Choroid plexus epithelial cell (primary cell): ENCODE results near the gene ZNF226.
"Not testable (repeated sequence)": the region's sequence is repeated elsewhere in the genome, so short reads cannot be mapped to it uniquely, and the experiment has no call there.

Experiments used
- DNase-seq: peaks from one replicate; pipeline ENCODE4 v3.0.0-alpha.2; 2010; ENCODE audit warnings: low read depth
- H3K4me3 ChIP-seq: 2 replicates; pipeline ENCODE4 v1.5.1; 2011; ENCODE audit warnings: low read depth, mild to moderate bottlenecking, control low read depth, low read length, moderate library complexity
- TF ChIP-seq, protein P1 (sequence below): conservative IDR thresholded peaks from 2 replicates; pipeline ENCODE4 v1.5.1; 2011; ENCODE audit warnings: low read depth, mild to moderate bottlenecking, control low read depth, inconsistent platforms, low read length, moderate library complexity

Gene ZNF226

GRCh38 chr19:44164673-44165512 lies at the start of gene ZNF226:
ZNF226 (plus strand) TSS chr19:44165100; CDS start chr19:44170081, 4,981 bp downstream.
- TF ChIP-seq, protein P1, sequence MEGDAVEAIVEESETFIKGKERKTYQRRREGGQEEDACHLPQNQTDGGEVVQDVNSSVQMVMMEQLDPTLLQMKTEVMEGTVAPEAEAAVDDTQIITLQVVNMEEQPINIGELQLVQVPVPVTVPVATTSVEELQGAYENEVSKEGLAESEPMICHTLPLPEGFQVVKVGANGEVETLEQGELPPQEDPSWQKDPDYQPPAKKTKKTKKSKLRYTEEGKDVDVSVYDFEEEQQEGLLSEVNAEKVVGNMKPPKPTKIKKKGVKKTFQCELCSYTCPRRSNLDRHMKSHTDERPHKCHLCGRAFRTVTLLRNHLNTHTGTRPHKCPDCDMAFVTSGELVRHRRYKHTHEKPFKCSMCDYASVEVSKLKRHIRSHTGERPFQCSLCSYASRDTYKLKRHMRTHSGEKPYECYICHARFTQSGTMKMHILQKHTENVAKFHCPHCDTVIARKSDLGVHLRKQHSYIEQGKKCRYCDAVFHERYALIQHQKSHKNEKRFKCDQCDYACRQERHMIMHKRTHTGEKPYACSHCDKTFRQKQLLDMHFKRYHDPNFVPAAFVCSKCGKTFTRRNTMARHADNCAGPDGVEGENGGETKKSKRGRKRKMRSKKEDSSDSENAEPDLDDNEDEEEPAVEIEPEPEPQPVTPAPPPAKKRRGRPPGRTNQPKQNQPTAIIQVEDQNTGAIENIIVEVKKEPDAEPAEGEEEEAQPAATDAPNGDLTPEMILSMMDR, result no peak

DNA sequence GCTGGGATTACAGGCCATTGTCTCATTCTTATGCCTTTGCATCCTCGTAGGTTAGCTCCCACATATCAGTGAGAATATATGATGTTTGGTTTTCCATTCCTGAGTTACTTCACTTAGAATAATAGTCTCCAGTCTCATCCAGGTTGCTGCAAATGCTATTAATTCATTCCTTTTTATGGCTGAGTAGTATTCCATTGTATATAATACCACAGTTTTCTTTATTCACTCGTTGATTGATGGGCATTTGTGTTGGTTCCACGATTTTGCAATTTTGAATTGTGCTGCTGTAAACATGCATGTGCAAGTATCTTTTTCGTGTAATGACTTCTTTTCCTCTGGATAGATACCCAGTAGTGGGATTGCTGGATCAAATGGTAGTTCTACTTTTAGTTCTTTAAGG lies 43.7 kb upstream of the ZNF226 start:
- not testable (repeated sequence) for DNase-seq, H3K4me3 ChIP-seq

More at GRCh38 chr19:44164673-44165512, at the start of gene ZNF226:
- DNase-seq, result peak; percentile 100
- H3K4me3 ChIP-seq, result peak within 1 kb of the TSS; percentile 69

DNA sequence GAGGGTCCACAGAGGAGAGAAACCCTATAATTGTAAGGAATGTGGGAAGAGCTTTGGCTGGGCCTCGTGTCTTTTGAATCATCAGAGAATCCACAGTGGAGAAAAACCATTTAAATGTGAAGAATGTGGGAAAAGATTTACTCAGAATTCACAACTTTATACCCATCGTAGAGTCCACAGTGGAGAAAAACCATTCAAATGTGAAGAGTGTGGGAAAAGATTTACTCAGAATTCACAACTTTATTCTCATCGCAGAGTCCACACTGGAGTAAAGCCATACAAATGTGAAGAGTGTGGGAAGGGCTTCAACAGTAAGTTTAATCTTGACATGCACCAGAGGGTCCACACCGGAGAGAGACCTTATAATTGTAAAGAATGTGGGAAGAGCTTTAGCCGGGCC lies 32.9 kb upstream of the ZNF226 start:
- no peak overlapping the region for H3K4me3 ChIP-seq
- DNase-seq, result no peak
- TF ChIP-seq, protein P1, result no peak

DNA sequence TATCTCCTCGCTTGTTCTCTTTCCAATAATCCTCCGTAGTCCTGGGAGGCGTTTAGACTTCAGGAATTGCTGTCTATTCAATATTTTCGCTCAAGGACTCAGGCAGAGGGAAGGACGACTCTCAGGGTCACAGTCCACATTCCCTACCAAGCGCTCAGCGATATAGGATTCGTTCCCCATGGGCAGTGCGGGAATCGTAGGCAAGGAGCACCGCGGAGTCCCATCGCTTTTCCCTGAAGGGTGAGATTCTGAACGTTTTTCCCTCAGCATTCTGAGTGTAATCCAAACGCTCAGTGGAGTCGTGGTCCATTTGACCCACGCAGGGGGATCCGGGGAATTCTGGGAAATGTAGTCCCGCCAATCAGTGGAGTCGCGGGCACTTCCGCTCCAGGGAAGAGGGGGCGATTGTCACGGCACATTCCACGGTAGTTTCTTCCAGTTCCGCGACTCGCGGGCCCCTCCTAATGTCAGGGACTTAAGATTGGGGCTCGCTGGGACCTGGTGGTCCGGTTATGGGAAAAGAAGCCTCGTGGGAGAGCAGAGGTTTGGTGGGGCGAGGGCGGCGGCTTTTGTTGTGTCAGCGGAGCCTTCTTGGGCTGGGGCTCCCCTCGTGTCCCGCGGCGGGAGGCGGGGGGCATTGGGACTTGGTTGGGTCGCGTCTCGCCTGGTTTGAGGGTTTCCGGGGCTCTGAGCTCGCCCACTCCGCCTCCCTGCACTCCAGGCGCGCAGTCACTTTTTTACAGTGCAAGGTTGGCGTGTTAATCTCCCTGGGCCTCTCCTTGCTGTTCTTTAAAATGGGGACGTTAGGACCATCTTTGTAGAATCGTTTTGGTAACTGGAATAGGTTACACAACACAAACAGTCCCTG lies 23.5 kb upstream of the ZNF226 start, which contains the start of gene ZNF234:
Gene ZNF234, plus strand, starts transcription at position 364 of the 868 bp plus-strand sequence. CDS start 3,079 bp downstream, outside the sequence.
- TF ChIP-seq, protein P1, result no peak
- H3K4me3 ChIP-seq, result peak within 1 kb of the TSS; percentile 90
- peak; percentile 82 for DNase-seq

DNA sequence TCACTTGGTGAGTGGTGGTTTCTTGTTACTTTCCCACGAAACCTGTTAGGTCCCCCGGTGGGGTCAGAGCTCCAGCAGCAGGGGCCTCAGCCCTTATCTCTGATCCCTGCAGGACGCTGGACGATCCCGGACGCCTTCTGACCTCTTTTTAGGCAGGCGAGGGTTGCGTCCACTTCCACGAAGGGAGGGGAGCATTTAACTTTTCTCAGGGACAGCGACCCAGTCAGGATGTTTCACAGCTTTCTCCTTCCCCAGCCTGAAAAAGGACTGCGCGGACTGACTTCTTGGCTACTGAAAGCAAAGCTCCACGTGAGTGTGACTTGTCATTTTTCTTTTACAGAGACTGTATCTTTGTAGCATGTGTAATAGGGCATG lies 22.9 kb upstream of the ZNF226 start:
- TF ChIP-seq, protein P1, result no peak
- peak; percentile 45 for DNase-seq
- peak overlapping the region; percentile 90 for H3K4me3 ChIP-seq

GRCh38 chr19:44149776-44150175 lies 15.1 kb upstream of the ZNF226 start:
- TF ChIP-seq, protein P1, result no peak
- no peak overlapping the region for H3K4me3 ChIP-seq
- no peak for DNase-seq

GRCh38 chr19:44151491-44151890 lies 13.4 kb upstream of the ZNF226 start:
- no peak overlapping the region for H3K4me3 ChIP-seq
- TF ChIP-seq, protein P1, result no peak
- DNase-seq, result no peak
